CD14-positive monocyte (primary cell): ENCODE data around the gene EBI3. TPM values are rescaled to one million over a fixed set of nuclear protein-coding genes. Genes with fewer than 3 reads are reported as not detected.
"Not testable (repeated sequence)": the region's sequence is repeated elsewhere in the genome, so short reads cannot be mapped to it uniquely, and the experiment has no call there.

ENCODE experiments used
- DNase-seq, 3 donors: peaks; one replicate each; pipeline ENCODE4 v3.0.0-alpha.2; 2011 to 2022
- H2AFZ ChIP-seq: 2 replicates; pipeline ENCODE4 v1.6.0; 2012; ENCODE audit warnings: mild to moderate bottlenecking, low read depth, low read length, inconsistent platforms; ENCODE audit not compliant: insufficient read depth, poor library complexity, severe bottlenecking
- H3K27ac ChIP-seq, 2 donors: 1 replicate in 1 of 2; 2 replicates in 1 of 2; pipeline ENCODE4 v1.5.1; 2012 to 2013; ENCODE audit warnings: low read length in 2 of 2, control low read depth in 1 of 2, inconsistent platforms in 1 of 2, low read depth in 1 of 2, mild to moderate bottlenecking in 1 of 2
- H3K27me3 ChIP-seq, 2 donors: one replicate each; pipeline versions ENCODE4 v1.6.0 to v1.6.1; 2011 to 2013; ENCODE audit warnings: low read length in 2 of 2; ENCODE audit not compliant: control insufficient read depth in 2 of 2, insufficient read depth in 2 of 2
- H3K36me3 ChIP-seq, 2 donors: replicated peaks in 1 of 2; 1 replicate in 1 of 2; 2 replicates in 1 of 2; pipeline versions ENCODE4 v1.5.1 to v1.6.1; 2012 to 2013; ENCODE audit warnings: low read length in 2 of 2, control low read depth in 1 of 2, inconsistent platforms in 1 of 2, mild to moderate bottlenecking in 1 of 2; ENCODE audit not compliant: insufficient read depth in 2 of 2, control insufficient read depth in 1 of 2
- H3K4me1 ChIP-seq, 2 donors: 1 replicate in 1 of 2; 2 replicates in 1 of 2; pipeline versions ENCODE4 v1.5.1 to v1.6.1; 2012 to 2013; ENCODE audit warnings: low read length in 2 of 2, control low read depth in 1 of 2, inconsistent platforms in 1 of 2, mild to moderate bottlenecking in 1 of 2, moderate library complexity in 1 of 2; ENCODE audit not compliant: insufficient read depth in 2 of 2, control insufficient read depth in 1 of 2
- H3K4me2 ChIP-seq: replicated peaks from 2 replicates; pipeline ENCODE3; 2012; ENCODE audit warnings: low read length, moderate library complexity, mild to moderate bottlenecking; ENCODE audit not compliant: poor library complexity, severe bottlenecking; ENCODE audit errors: extremely low read depth
- H3K4me3 ChIP-seq, 3 experiments: fragments of 200-600 bp in 1 of 3; sonication (generic) in 1 of 3; replicated peaks in 1 of 3; 1 replicate in 2 of 3; 2 replicates in 1 of 3; pipeline ENCODE4 v1.5.1; 2011 to 2013; ENCODE audit warnings: low read length in 3 of 3, mild to moderate bottlenecking in 3 of 3, control low read depth in 2 of 3, low read depth in 2 of 3, inconsistent platforms in 1 of 3, moderate library complexity in 1 of 3
- H3K79me2 ChIP-seq: 2 replicates; pipeline ENCODE4 v1.6.0; 2012; ENCODE audit warnings: mild to moderate bottlenecking, control low read depth, inconsistent platforms, low read length, moderate library complexity; ENCODE audit not compliant: insufficient read depth
- H3K9ac ChIP-seq: 2 replicates; pipeline ENCODE4 v1.6.0; 2017; ENCODE audit warnings: low read length, mild to moderate bottlenecking; ENCODE audit not compliant: insufficient read depth, poor library complexity, severe bottlenecking
- H3K9me3 ChIP-seq, 2 donors: replicated peaks in 1 of 2; 1 replicate in 1 of 2; 2 replicates in 1 of 2; pipeline versions ENCODE4 v1.5.1 to v1.6.1; 2012 to 2013; ENCODE audit warnings: low read length in 2 of 2, control low read depth in 1 of 2; ENCODE audit not compliant: control insufficient read depth in 1 of 2, insufficient read depth in 1 of 2
- H4K20me1 ChIP-seq: 2 replicates; pipeline ENCODE4 v1.6.0; 2012; ENCODE audit warnings: mild to moderate bottlenecking, low read length, control low read depth, moderate library complexity; ENCODE audit not compliant: insufficient read depth
- H3K27ac Mint-ChIP-seq, 7 donors: one replicate each; pipeline ENCODE4 v1.8.0; 2020; ENCODE audit warnings: mild to moderate bottlenecking in 7 of 7, mixed read lengths in 7 of 7, moderate library complexity in 6 of 7, inconsistent platforms in 2 of 7
- H3K27me3 Mint-ChIP-seq, 3 donors: one replicate each; pipeline ENCODE4 v1.8.0; 2021 to 2022; ENCODE audit warnings: low read depth in 3 of 3, mild to moderate bottlenecking in 3 of 3, mixed read lengths in 3 of 3, moderate library complexity in 3 of 3, inconsistent platforms in 1 of 3
- H3K36me3 Mint-ChIP-seq, 2 donors: one replicate each; pipeline ENCODE4 v1.8.0; 2020; ENCODE audit warnings: mixed read lengths in 2 of 2, inconsistent platforms in 1 of 2, mild to moderate bottlenecking in 1 of 2
- H3K4me1 Mint-ChIP-seq: one replicate; pipeline ENCODE4 v1.8.0; 2020; ENCODE audit warnings: mild to moderate bottlenecking, mixed read lengths
- H3K4me3 Mint-ChIP-seq, 2 donors: one replicate each; pipeline ENCODE4 v1.8.0; 2020; ENCODE audit warnings: mild to moderate bottlenecking in 2 of 2, mixed read lengths in 2 of 2, moderate library complexity in 1 of 2
- H3K9me3 Mint-ChIP-seq, 7 donors: one replicate each; pipeline ENCODE4 v1.8.0; 2020 to 2022; ENCODE audit warnings: mixed read lengths in 7 of 7, mild to moderate bottlenecking in 6 of 7, moderate library complexity in 6 of 7, inconsistent platforms in 2 of 7
- WGBS: methylation state at CpG from one replicate; pipeline ENCODE4 v1.1.5; 2013; ENCODE audit warnings: missing lambda C conversion rate; ENCODE audit not compliant: insufficient coverage; 5-methylcytosine and 5-hydroxymethylcytosine counted together
- intact Hi-C, 2 donors: fragments of 100-400 bp; cut with micrococcal nuclease; formaldehyde crosslinking; loops; one replicate each; pipeline versions ENCODE4 v1.15.0 to v1.15.1; 2023
- polyA plus RNA-seq, 3 donors: library from polyadenylated mRNA; depleted of rRNA in 1 of 3; unstranded in 2 of 3; stranded (reverse) in 1 of 3; fragments of 300-500 nt in 2 of 3; fragments of >200 nt in 1 of 3; fragmentation: Illumina TruSeq in 2 of 3; gene quantifications; 1 replicate in 2 of 3; 2 replicates in 1 of 3; pipeline ENCODE4 v1.2.3, GENCODE V29; 2012 to 2021
- TF ChIP-seq, protein P1 (sequence below): fragments of 200-600 bp; IDR thresholded peaks from one replicate; pipeline ENCODE4 v1.8.0; 2022; ENCODE audit warnings: antibody characterized with exemption, mild to moderate bottlenecking

Gene EBI3
- polyA plus RNA-seq, 3 donors: 0.14 to 0.40 TPM; not detected in 1

DNA sequence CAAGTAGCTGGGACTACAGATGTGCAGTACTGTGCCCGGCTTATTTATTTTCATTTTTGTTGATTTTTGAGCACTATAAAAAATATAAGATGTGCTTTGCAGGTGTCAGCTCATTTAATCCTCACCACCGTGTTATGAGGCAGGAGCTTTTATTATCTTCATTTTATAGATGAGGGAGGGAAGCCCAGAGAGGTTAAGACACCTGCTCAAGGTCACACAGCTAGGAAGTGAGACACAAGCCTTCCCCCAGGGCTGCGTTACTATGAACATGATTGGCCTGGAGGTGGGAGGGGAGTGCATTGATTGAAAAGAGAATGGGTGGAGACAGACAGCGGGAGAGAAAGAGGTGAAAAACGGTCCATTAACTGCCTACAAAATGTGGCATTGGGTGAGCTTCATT, 39.7 kb upstream of the EBI3 start:
- peaks cover 0 to 2% (median 0%) of the 10 kb centered on the region in 7 donors for H3K9me3 Mint-ChIP-seq
- TF ChIP-seq, protein P1, sequence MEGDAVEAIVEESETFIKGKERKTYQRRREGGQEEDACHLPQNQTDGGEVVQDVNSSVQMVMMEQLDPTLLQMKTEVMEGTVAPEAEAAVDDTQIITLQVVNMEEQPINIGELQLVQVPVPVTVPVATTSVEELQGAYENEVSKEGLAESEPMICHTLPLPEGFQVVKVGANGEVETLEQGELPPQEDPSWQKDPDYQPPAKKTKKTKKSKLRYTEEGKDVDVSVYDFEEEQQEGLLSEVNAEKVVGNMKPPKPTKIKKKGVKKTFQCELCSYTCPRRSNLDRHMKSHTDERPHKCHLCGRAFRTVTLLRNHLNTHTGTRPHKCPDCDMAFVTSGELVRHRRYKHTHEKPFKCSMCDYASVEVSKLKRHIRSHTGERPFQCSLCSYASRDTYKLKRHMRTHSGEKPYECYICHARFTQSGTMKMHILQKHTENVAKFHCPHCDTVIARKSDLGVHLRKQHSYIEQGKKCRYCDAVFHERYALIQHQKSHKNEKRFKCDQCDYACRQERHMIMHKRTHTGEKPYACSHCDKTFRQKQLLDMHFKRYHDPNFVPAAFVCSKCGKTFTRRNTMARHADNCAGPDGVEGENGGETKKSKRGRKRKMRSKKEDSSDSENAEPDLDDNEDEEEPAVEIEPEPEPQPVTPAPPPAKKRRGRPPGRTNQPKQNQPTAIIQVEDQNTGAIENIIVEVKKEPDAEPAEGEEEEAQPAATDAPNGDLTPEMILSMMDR: no peak
- no peak overlapping the region for H3K27ac Mint-ChIP-seq
- H3K9me3 ChIP-seq: no peaks in the 10 kb centered on the region
- 90% methylated on average over 1 of the region's 5 CpGs for WGBS
- H3K36me3 ChIP-seq: no peaks in the 10 kb centered on the region
- H3K4me1 ChIP-seq: no peaks in the 10 kb centered on the region
- intact Hi-C loops: no loop called here
- H3K36me3 Mint-ChIP-seq: no peaks in the 10 kb centered on the region
- peaks cover 3 to 18% (median 15%) of the 10 kb centered on the region in 3 donors for H3K27me3 Mint-ChIP-seq
- H3K27ac ChIP-seq: no peak overlapping the region
- H2AFZ ChIP-seq: no peak overlapping the region
- no peak overlapping the region for H3K4me3 Mint-ChIP-seq
- H3K4me3 ChIP-seq: no peak overlapping the region
- H3K9ac ChIP-seq: no peak overlapping the region
- H3K4me1 Mint-ChIP-seq: peaks cover 3% of the 10 kb centered on the region
- no peaks in the 10 kb centered on the region for H3K79me2 ChIP-seq
- H3K4me2 ChIP-seq: no peak overlapping the region
- no peaks in the 10 kb centered on the region for H4K20me1 ChIP-seq
- H3K27me3 ChIP-seq: no peaks in the 10 kb centered on the region
- no peak for DNase-seq

DNA sequence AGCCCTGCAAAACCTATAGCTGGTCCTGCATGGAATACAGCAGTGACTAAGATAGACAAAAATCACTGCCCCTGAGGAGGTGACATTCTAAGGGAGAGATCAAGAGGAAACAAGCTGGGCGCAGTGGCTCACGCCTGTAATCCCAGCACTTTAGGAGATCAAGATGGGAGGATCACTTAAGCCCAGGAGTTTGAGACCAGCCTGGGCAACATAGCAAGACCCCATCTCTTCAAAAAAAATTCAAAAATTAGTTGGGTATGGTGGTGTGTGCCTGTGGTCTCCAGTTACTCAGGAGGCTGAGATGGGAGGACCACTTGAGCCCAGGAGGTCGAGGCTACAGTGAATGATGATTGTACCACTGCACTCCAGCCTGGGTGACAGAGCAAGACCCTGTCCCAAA, 36.8 kb upstream of the EBI3 start:
- DNase-seq, H3K4me3 ChIP-seq, H3K9me3 Mint-ChIP-seq, H3K9me3 ChIP-seq, H3K4me2 ChIP-seq, H4K20me1 ChIP-seq, H3K27ac Mint-ChIP-seq, H3K9ac ChIP-seq, H3K27me3 ChIP-seq, H3K4me3 Mint-ChIP-seq, H3K4me1 ChIP-seq, H2AFZ ChIP-seq, H3K27ac ChIP-seq, H3K36me3 Mint-ChIP-seq, H3K4me1 Mint-ChIP-seq, H3K36me3 ChIP-seq, intact Hi-C loops, H3K79me2 ChIP-seq: not testable (repeated sequence)
- peaks cover 12 to 26% (median 24%) of the 10 kb centered on the region in 3 donors for H3K27me3 Mint-ChIP-seq
- WGBS: 100% methylated on average over 1 of the region's 3 CpGs
